OCI-M2 (cell line): ENCODE results near the gene RAB22A.

Source experiments
- DNase-seq: peaks from one replicate; lab custom pipeline; 2025; ENCODE audit not compliant: unreplicated experiment; lab: John Stamatoyannopoulos, UW

Gene RAB22A, protein sequence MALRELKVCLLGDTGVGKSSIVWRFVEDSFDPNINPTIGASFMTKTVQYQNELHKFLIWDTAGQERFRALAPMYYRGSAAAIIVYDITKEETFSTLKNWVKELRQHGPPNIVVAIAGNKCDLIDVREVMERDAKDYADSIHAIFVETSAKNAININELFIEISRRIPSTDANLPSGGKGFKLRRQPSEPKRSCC

GRCh38 chr20:58309591-58310290 is at the start of gene RAB22A:
RAB22A (plus strand) TSS chr20:58309715; CDS start chr20:58309977, 262 bp downstream.
- no peak for DNase-seq

- DNase-seq: no peak
These were observed 49.5 kb upstream of the RAB22A start for GRCh38 chr20:58260006-58260405.

DNA sequence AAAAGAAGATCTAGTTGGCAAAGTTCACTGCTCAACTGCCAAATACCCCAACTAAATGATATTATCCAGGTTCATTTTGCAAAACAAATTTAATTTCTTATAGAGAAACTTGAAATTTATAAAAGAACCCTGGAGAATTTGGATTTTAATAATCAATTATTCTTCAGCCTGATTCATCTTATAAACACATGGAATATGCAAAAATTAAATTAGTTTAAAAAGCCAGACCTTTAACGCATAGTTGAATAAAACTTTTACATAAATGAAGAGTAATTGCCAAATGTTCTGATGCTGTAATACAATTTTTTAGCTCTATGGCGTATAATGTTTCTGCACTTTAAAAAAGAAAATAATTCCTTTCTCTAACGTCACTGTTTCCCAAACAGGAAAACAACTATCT is 47.9 kb upstream of the RAB22A start:
- no peak for DNase-seq

GRCh38 chr20:58264271-58264670 is 45.2 kb upstream of the RAB22A start:
- DNase-seq: no peak

DNA sequence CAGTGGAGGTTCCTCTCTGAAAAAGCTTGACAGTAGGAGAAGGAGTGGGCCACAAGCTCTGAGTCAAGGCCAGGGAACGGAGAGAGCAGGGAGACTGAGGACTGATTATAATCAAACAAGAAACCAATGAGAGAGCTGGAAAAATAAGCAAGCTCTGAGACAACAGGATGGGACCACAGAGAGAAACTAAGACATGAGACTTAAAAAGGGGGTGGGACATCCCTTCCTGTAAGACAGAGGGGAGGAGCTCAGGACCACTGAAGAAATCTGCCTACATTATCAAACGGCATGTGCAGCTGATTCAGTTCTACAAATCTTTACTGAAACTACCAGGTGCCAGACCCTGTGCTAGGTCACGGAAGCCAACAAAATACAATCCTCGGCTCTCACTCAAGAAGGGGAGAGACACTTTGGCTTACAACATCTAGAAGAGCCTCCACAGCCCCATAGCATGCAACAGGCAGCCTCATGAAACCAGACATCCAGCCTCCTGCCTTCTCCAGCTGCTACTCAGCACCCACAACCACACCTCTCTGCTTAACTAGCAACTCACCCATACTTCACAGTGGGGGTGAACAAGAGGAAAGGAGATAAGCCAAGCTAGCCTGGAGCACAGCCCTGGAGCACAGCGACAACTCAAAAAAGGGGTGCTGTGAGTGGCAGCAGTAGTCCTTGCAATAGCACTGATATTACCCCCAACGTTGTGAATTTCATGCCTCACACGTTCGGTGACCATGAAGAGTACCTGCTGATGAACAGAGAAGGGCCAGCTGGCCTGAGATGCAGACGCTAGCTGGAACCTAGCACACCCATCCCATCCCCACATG is 41.9 kb upstream of the RAB22A start:
- DNase-seq: no peak

DNA sequence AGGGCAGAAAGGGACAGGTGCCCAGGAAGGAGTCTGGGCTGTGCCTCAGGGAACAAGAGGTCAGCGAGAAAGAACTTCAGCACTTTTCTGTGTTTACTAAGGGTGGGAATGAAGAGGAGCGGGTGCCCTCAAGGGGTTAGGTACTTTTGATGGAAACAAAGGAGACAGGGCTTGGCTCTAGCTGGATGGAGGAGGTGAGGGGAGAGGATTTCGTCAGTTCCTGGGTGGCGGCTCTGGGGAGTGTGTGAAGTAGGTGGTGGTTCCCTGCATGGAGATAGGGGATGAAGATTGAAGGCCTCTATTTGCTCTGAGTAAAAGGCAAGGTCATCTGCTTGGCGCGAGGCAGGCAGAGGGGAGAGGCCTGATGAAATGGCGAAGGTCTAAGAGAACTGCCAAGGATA is 41.1 kb upstream of the RAB22A start:
- no peak for DNase-seq

DNA sequence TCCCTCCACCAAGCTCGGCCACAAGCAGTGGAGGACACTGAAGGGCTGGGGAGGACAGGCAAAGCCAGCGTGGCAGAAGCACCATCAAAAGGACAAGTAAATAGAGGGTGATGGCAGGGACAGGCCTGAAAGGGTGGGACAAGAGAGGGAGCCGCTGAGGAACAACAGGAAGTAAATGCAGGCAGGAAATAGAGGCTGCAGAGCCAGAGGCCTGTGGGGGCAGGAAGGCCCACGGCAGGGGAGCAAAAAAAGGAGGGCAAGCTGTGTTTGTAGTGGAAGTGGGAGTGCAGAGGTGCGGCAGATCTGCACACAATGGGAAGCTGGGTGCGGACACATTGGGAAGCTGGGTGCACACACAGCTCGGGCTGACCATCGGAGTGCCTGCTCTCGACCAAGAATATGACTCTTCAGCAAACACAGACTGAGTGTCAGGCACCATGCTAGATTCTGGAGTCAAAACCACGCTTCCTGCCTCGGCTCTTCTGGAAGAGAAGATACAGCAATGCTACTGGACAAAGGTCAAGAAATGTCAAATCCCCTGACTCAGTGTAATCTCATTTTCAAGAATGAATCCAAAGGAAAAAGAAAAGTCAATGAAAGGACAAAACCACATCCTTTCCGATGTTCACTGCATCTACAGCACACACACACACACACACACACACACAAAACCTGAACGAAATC is 40.4 kb upstream of the RAB22A start:
- DNase-seq: no peak

DNA sequence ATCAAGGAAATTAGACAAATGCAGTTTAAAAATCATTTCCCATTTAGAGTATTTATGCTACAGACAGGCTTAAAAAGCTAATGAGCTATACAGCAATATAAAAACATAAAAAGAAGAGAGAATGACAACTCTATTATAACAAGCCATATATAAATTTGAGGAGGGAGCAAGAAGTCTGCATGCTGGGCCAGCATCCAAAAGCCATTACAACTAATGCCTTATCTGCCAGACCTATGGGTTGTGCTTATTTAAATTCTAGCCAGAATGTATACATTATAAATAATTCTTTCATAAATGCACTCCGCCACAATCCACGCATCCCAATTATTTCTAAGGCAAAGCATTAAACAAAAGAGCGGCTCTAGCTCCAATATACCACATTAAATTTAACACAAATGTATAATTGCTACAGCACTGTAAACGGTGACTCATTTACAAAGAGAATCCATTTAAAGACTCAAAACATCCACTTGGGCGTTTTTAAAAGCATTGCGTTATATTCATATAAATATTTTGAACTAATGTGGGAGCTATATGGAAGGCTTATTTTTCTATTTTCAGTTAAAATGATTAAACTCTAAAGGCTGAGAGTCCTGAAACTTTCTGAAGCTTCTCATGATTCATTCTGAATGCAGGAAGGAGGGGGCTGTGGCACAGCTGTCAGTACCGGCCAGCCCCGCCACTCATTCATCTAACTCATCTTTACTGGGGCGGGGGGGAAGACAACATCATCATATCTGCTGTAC is 37.7 kb upstream of the RAB22A start:
- DNase-seq: no peak

- no peak for DNase-seq
These were observed 35.1 kb upstream of the RAB22A start for GRCh38 chr20:58274384-58274783.

DNA sequence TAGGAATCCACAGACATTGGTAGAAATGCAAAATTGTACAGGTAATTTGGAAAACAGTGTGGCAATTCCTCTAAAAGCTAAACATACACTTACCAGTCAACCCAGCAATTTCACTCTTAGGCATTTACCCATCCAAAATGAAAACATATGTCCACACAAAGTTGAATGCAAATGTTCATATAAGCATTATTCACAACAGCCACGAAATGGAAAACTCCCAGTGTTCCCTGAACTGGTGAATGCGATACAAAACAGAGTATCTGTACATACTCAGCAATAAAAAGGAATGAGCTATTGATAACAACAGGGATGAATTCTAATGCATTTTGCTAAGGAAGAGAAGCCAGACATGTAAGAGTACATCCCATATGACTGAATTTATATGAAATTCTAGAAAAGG is 32.4 kb upstream of the RAB22A start:
- no peak for DNase-seq

DNA sequence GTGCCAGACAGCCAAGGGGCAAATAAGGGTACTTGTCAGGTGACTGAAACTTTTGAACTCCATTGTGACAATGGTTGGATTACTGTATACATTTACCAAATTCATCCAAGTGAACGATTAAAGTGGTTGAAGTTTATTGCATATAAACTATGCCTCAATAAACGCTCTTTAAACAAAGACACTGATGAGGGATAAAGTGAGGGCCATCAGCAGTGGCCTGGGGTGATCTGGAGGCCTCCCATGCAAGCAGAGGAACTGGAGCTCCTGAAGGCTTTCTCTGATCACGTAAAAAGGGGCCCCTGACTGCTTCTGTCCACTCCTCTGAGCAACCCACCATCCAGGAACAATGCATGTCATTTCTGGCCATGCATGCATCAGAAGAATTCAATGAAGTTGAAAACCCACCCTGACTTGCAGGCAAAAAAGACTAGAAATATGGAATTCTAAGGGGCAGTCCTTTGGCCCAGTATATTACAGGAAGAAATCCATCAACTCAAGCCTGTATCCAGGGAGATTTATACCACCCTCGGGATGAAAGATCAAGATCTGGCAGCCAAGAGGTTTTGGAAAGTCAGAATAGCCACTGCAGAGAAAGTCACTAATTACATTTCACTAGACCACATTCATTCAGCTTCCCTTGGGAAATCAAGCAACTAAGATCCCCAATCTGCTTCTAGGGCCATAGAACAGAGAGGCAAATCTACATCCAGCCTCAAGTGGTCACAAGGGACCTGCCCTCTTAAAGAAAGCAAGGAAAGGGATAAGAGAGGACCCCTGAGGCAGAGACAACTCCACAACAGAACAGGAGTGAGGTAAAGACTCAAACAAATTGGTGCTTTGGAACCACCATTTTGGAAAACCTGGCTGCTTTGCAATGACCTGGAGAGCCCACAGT is 31.7 kb upstream of the RAB22A start:
- DNase-seq: no peak

DNA sequence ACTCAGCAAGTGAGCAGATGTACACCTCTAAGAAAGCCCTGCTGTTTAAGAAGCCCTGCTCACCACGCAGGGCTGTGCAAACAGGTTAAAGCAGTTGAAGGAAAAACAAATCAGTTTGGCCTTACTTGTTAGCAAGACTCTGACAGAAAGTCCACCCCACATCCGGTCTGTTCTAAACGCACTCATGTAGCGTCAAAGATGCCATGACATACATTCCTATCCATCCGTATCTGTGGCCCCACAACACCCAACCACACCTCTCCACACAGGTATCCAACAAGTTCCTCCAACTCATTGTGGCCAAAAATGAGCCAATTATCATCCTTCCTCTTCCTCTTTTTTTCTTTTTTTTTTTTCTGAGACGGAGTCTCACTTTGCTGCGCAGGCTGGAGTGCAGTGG is 22.8 kb upstream of the RAB22A start:
- no peak for DNase-seq

- DNase-seq: no peak
These were observed 21.9 kb upstream of the RAB22A start for GRCh38 chr20:58287638-58288037.

DNA sequence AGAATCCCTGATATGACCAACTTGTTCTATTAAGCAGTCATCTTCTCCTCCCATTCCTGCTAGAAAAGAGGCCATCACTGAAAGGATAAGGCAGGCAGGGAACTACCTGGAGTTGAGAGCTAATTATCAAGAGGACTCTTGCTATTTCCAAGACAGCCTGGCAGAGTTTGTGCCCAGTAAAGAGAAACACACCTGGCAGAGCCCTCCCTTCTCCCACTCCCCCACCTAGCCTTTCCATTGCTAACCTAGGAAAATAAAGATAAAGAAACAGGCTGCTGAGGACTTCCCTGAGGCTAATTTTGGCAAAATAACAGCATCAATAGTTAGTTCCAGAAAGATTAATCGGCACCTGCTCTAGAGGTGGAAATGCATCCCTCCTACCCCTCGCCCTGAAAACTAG is 20.4 kb upstream of the RAB22A start:
- no peak for DNase-seq

- no peak for DNase-seq
These were observed 16.1 kb upstream of the RAB22A start for GRCh38 chr20:58293453-58293852.

GRCh38 chr20:58294497-58295455 is 14.7 kb upstream of the RAB22A start:
- no peak for DNase-seq

DNA sequence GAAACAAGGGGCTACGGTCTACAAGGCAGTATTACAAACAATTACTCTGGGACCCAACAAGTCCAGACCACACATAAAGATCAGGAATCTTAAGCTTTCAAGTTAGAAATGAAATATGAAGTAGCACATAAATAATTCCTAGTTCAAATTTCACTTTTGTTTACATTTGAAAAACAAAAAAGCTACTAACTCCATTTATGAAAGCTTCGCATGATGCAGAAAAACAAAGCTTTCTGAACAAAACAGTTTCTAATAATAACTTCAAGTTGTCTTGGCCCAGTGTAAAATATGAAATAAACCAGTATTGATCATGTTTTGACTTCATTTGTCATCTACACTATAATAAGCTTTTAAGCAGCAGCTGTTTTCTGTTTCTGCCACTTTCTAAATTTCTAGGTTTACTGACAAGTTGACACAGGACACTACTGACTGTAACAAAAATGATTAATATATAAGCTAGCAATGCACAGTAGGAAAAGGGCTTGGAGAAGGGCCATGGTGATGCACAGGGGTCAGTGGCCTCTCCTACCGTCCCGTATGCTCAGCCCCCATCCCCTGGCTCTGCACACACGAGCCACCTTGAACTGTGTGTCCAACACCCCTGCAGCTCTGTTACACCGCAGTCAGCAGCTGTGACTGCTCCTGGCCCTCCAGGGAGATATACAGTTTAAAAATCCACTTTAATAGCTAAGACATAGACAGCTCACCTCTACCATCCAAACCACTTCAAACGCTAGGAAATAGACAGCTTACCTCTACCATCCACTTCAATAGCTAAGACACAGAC is 13.3 kb upstream of the RAB22A start:
- DNase-seq: no peak

GRCh38 chr20:58297394-58297793 is 12.1 kb upstream of the RAB22A start:
- DNase-seq: no peak
